GM21576 (cell line): Measurements from ENCODE around the gene NEUROD4.
A peak's percentile ranks its signal among the peaks of the same experiment; 100 is the strongest.

Experiments
- ATAC-seq: cut with Tn5 transposase; IDR thresholded peaks from one replicate; pipeline ENCODE4 v1.9.1; 2021; ENCODE audit warnings: mild to moderate bottlenecking, moderate library complexity; ENCODE audit not compliant: unreplicated experiment

NEUROD4 gene

GRCh38 chr12:54997929-54998522 is 21.7 kb upstream of the NEUROD4 start:
- ATAC-seq, result no peak

GRCh38 chr12:54998958-54999510 is 20.7 kb upstream of the NEUROD4 start:
- no peak for ATAC-seq

GRCh38 chr12:55001198-55001868 is 18.4 kb upstream of the NEUROD4 start:
- ATAC-seq, result peak; percentile 66

- no peak for ATAC-seq
Measured at GRCh38 chr12:55002355-55002754, 17.4 kb upstream of the NEUROD4 start.

GRCh38 chr12:55008944-55009585 is 10.7 kb upstream of the NEUROD4 start:
- no peak for ATAC-seq

GRCh38 chr12:55017416-55017925 is 2.3 kb upstream of the NEUROD4 start:
- ATAC-seq, result no peak

GRCh38 chr12:55024575-55024974 is 4.8 kb downstream of the NEUROD4 start:
- ATAC-seq, result no peak

- ATAC-seq, result no peak
Measured at GRCh38 chr12:55025508-55025907, 5.7 kb downstream of the NEUROD4 start.

- ATAC-seq, result no peak
Measured at GRCh38 chr12:55034218-55034617, 14.4 kb downstream of the NEUROD4 start.

- no peak for ATAC-seq
Measured at GRCh38 chr12:55036326-55037115, 16.7 kb downstream of the NEUROD4 start.

- no peak for ATAC-seq
Measured at GRCh38 chr12:55037351-55037987, 17.7 kb downstream of the NEUROD4 start.

- no peak for ATAC-seq
Measured at GRCh38 chr12:55039395-55040354, 19.9 kb downstream of the NEUROD4 start.

- ATAC-seq, result no peak
Measured at GRCh38 chr12:55041345-55042055, 21.7 kb downstream of the NEUROD4 start.

GRCh38 chr12:55043542-55043941 is 23.8 kb downstream of the NEUROD4 start:
- ATAC-seq, result no peak

- no peak for ATAC-seq
Measured at GRCh38 chr12:55044135-55044534, 24.4 kb downstream of the NEUROD4 start.

GRCh38 chr12:55049676-55050075 is 29.9 kb downstream of the NEUROD4 start:
- ATAC-seq, result no peak

- no peak for ATAC-seq
Measured at GRCh38 chr12:55051197-55051947, 31.6 kb downstream of the NEUROD4 start.

GRCh38 chr12:55057481-55057880 is 37.7 kb downstream of the NEUROD4 start:
- no peak for ATAC-seq
